Measurements from ENCODE around the gene ABHD12B. TPM values are rescaled to one million over a fixed set of nuclear protein-coding genes. Genes with fewer than 3 reads are reported as not detected.

The ABHD12B gene
- polyA plus RNA-seq, 1 of the 3 experiments (the other 2 are of a cell fraction) = not detected

DNA sequence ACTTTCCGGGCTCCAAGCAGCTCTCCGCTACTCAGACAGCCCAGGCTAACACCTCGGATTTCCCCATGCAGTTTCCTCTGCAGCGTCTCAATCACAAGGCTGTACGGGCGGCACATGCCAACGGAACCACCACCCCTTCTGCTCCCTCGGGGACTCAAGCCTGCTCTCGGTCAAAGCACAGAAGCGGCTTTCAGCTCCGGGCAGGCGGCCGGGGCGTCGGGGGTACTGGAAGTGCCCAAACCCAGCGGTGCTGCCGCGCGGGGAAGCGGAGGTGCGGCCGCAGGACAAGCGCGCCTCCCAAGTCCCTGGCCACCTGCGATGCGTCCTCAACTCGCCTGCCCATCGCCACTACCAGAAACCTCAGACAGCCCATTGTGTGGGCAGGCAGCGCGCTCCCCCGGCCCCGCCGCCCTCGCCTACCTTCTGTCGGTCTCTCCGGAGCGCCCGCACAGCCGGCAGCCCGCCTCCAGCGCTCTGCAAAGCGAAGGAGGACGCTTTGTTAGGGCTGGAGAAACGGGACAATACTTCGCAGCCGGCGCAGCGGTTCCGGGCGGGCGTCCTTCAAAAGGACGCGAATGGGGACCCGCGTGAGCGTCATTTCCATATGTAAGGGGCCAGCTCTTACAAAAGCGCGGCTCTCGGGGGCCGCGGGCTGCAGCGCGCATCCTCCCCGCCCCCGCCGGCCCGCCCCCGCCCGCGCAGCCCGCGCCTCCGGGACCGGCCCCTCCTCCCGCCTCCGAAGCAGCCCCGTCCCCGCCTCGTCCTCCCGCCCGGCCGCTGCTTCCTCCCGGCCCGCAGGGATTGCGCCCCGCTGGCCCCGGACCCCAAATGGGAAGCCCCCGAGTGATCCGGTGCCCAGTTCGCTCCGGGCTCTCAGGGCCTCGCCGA is 41.6 kb upstream of the ABHD12B start:
- Histone ChIP-seq H3K9ac (peak overlapping the region; percentile 89), H3K4me3 (ENCODE audit: low read depth in 2 of 2, low read length in 1 of 2) (peak overlapping the region; percentile 71 to 80), H3K4me2 (peak overlapping the region; percentile 90), H3K4me1 (ENCODE audit: control insufficient read depth in 1 of 2, insufficient read depth in 2 of 2, low read depth in 1 of 2, low read length in 1 of 2) (peaks cover 15 to 16% of the 10 kb centered on the region in 2 experiments; a peak in 2 of 4 replicates), H3K9me2 (no peaks in the 10 kb centered on the region), H3K9me3 (no peaks in the 10 kb centered on the region), H2AFZ (ENCODE audit: low read depth) (no peak overlapping the region), H3F3A (replicated peaks; ENCODE audit: insufficient read depth) (no peaks in the 10 kb centered on the region), H4K20me1 (ENCODE audit: insufficient read depth) (peaks cover 49% of the 10 kb centered on the region), H3K79me2 (ENCODE audit: insufficient read depth) (peaks cover 50% of the 10 kb centered on the region), H3K36me3 (replicated peaks in 1 of 2; ENCODE audit: control insufficient read depth in 1 of 2, insufficient read depth in 2 of 2, low read length in 1 of 2) (peaks cover 3 to 5% of the 10 kb centered on the region in 2 experiments), H3K27ac (ENCODE audit: low read depth in 2 of 2, low read length in 1 of 2) (peak overlapping the region; percentile 61 to 91), H3K27me3 (ENCODE audit: insufficient read depth) (no peaks in the 10 kb centered on the region)
- peak; percentile 85 for DNase-seq
- WGBS (ENCODE audit: low lambda C conversion rate) = 5% methylated on average over 23 of the region's 93 CpGs
- CTCF ChIA-PET = interaction anchor here (0.9 to 2.3 kb wide), 7 partner anchors 25 to 95 kb away, joined by 3 to 9 read pairs (median 4); no protein-coding TSS in a partner anchor
- POLR2A ChIA-PET = interaction anchor here (0.8 to 1.3 kb wide), 3 partner anchors 42 to 265 kb away, joined by 3 to 4 read pairs (median 3); partner anchors contain the start of gene TRIM9
- TF ChIP-seq TCF12 (IDR thresholded peaks at IDR 0.05) (no peak), MXI1 (IDR thresholded peaks at IDR 0.05; ENCODE audit: low read depth, low read length) (peak; percentile 12; the same call in 1 of the 2 replicates), FOXJ3 (CRISPR knock-in tag; IDR thresholded peaks at IDR 0.05) (no peak)

DNA sequence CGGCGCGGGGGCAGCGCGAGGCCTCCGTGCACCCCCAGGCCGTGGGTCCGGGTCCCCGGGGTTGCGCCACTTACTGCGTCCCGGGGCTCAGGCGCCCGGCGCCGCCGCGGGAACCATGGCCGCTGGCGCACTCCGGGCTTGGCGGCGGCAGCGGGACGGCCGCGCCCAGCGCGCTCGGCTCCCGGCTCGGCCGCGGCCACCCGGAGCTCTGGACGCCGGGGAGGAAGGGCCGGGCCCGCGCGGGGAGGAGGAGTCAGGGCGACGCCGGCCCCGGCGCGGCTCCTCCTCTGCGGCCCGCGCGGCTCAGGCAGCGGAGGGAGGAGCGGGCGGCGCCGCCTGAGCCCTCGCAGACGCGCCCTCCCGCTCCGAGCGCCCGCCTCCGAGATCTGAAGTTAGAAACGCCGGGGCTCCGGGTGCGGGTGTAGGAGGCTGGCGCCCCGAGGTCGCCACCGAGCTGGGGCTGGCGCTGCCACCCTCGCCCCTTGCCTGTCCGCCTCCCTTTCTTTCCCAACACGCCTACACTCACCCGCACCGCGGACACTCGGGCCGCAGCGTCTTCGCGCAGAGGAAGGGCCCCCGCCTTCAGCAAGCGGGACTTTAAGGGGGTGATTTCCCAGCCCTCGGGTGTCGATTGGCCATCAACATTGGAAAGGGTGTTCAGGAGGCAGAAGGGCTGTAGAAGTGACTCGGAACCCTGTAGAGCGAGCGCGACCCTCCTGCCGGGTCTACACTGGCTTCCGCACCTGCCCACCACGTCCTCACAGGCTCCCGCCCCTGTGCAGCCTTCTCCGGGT is 40.7 kb upstream of the ABHD12B start, which contains the start of gene NIN:
TSS of gene NIN (minus strand) at position 231 of the 794 bp plus-strand sequence. CDS start 9,106 bp downstream, outside the sequence.
- Histone ChIP-seq H3K27ac (ENCODE audit: low read depth in 2 of 2, low read length in 1 of 2) (peak within 1 kb of the TSS; percentile 61 to 91), H2AFZ (ENCODE audit: low read depth) (peak within 1 kb of the TSS; percentile 74), H3K4me1 (ENCODE audit: control insufficient read depth in 1 of 2, insufficient read depth in 2 of 2, low read depth in 1 of 2, low read length in 1 of 2) (peaks cover 15 to 16% of the 10 kb centered on the region in 2 experiments; a peak in 2 of 4 replicates), H4K20me1 (ENCODE audit: insufficient read depth) (peaks cover 41% of the 10 kb centered on the region), H3K9me3 (no peaks in the 10 kb centered on the region), H3K27me3 (ENCODE audit: insufficient read depth) (no peaks in the 10 kb centered on the region), H3K79me2 (ENCODE audit: insufficient read depth) (peaks cover 41% of the 10 kb centered on the region), H3K36me3 (replicated peaks in 1 of 2; ENCODE audit: control insufficient read depth in 1 of 2, insufficient read depth in 2 of 2, low read length in 1 of 2) (peaks cover 3 to 4% of the 10 kb centered on the region in 2 experiments), H3K9ac (peak within 1 kb of the TSS; percentile 89), H3F3A (replicated peaks; ENCODE audit: insufficient read depth) (no peaks in the 10 kb centered on the region), H3K4me3 (ENCODE audit: low read depth in 2 of 2, low read length in 1 of 2) (peak within 1 kb of the TSS; percentile 71 to 80), H3K9me2 (no peaks in the 10 kb centered on the region), H3K4me2 (peak within 1 kb of the TSS; percentile 90)
- ChIA-PET CTCF (interaction anchor here (0.6 to 1.4 kb wide), 5 partner anchors 11 to 690 kb away, joined by 3 to 5 read pairs (median 3); no protein-coding TSS in a partner anchor), POLR2A (interaction anchor here (1.3 kb wide), 1 partner anchor 46 kb away, joined by 3 read pairs; no protein-coding TSS in a partner anchor)
- 1% methylated on average over 24 of the region's 97 CpGs for WGBS (ENCODE audit: low lambda C conversion rate)
- DNase-seq = peak; percentile 94
- TF ChIP-seq MXI1 (IDR thresholded peaks at IDR 0.05; ENCODE audit: low read depth, low read length) = peak; percentile 53; the same call in 1 of the 2 replicates
- TF ChIP-seq NRF1 (IDR thresholded peaks at IDR 0.05; ENCODE audit: low read depth, low read length) = peak; percentile 34; the same call in 1 of the 2 replicates
- no peak for TF ChIP-seq RAD21 (IDR thresholded peaks at IDR 0.05; ENCODE audit: low read length)
- TF ChIP-seq, protein P1, sequence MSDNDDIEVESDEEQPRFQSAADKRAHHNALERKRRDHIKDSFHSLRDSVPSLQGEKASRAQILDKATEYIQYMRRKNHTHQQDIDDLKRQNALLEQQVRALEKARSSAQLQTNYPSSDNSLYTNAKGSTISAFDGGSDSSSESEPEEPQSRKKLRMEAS (IDR thresholded peaks at IDR 0.05; ENCODE audit: low read depth) = peak; percentile 62; the same call in 1 of the 2 replicates
- TF ChIP-seq EZH2phosphoT487 (IDR thresholded peaks at IDR 0.05; ENCODE audit: borderline replicate concordance, low read depth) = no peak
- TF ChIP-seq GABPA (IDR thresholded peaks at IDR 0.05; ENCODE audit: low read depth) = no peak
- TF ChIP-seq FOXM1 (IDR thresholded peaks at IDR 0.05; ENCODE audit: low read depth) = no peak
- TF ChIP-seq TAF1 (IDR thresholded peaks at IDR 0.05; ENCODE audit: borderline replicate concordance, low read depth, low read length) = 0 out of 2 replicates have a peak, but pooled peaks have one; percentile 38
- peak; percentile 54 for TF ChIP-seq POLR2AphosphoS5 (IDR thresholded peaks at IDR 0.05; ENCODE audit: low read depth, low read length)
- 0 out of 2 replicates have a peak, but pooled peaks have one; percentile 14 for TF ChIP-seq ELF1 (IDR thresholded peaks at IDR 0.05)
